ENCODE data around the gene AKT3.

DNA sequence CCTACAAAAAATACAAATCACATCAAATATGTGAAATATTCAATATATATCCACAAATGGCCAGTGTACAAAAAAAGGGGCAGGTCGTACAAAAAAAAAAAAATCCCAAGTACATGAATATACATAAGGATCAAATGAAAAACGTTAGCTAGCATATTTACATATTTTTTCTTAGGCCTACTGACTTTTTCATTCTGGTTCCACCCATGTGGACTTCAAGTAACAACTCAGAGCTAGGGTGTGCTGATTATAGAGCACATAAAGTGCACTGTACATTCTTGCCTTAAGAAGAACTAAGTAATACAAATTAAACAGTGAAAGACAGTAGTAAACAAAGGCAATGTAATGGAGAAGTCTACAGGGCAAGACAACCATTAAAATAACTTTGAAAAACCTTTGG is 297.0 kb downstream of the AKT3 start:
- TF ChIP-seq, protein P1, sequence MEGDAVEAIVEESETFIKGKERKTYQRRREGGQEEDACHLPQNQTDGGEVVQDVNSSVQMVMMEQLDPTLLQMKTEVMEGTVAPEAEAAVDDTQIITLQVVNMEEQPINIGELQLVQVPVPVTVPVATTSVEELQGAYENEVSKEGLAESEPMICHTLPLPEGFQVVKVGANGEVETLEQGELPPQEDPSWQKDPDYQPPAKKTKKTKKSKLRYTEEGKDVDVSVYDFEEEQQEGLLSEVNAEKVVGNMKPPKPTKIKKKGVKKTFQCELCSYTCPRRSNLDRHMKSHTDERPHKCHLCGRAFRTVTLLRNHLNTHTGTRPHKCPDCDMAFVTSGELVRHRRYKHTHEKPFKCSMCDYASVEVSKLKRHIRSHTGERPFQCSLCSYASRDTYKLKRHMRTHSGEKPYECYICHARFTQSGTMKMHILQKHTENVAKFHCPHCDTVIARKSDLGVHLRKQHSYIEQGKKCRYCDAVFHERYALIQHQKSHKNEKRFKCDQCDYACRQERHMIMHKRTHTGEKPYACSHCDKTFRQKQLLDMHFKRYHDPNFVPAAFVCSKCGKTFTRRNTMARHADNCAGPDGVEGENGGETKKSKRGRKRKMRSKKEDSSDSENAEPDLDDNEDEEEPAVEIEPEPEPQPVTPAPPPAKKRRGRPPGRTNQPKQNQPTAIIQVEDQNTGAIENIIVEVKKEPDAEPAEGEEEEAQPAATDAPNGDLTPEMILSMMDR (IDR thresholded peaks at IDR 0.05; ENCODE audit: poor library complexity): no peak
- no peak for TF ChIP-seq EZH2phosphoT487 (IDR thresholded peaks at IDR 0.05; ENCODE audit: low read depth, severe bottlenecking, unreplicated experiment)
